ENCODE measurements around the gene NR2C1. TPM values are rescaled to one million over a fixed set of nuclear protein-coding genes. Genes with fewer than 3 reads are reported as not detected.
"Not testable (repeated sequence)": the region's sequence is repeated elsewhere in the genome, so short reads cannot be mapped to it uniquely, and the experiment has no call there.

The NR2C1 gene
- total RNA-seq, 4 donors from 2014 or later: 31.5 to 57.3 (median 40.4) TPM

GRCh38 chr12:95099270-95099790 lies 25.9 kb upstream of the NR2C1 start:
- Histone ChIP-seq H3K36me3 (peaks cover 1 to 42% (median 14%) of the 10 kb centered on the region in 4 donors), H3K27ac (replicated peaks in 1 of 4) (no peak overlapping the region), H3K9me3 (no peaks in the 10 kb centered on the region), H3K27me3 (no peaks in the 10 kb centered on the region), H3K4me3 (no peak overlapping the region), H3K4me1 (peaks cover 19 to 40% (median 28%) of the 10 kb centered on the region in 4 donors)
- intact Hi-C loops (cut with DNase I): no loop called here
- no peak for TF ChIP-seq POLR2AphosphoS5 (IDR thresholded peaks at IDR 0.05)
- no peak for TF ChIP-seq POLR2A (IDR thresholded peaks at IDR 0.05; ENCODE audit: low read depth)
- TF ChIP-seq CTCF (IDR thresholded peaks at IDR 0.05): no peak
- TF ChIP-seq EP300 (IDR thresholded peaks at IDR 0.05): no peak
- WGBS: 96% methylated on average over 4 of the region's 4 CpGs
- DNase-seq (ENCODE audit: extremely low spot score): no peak

- H3K4me3 ChIP-seq: no peak overlapping the region
- WGBS: 27% methylated on average over 3 of the region's 3 CpGs
- intact Hi-C loops (cut with DNase I): no loop called here
- H3K36me3 ChIP-seq: peaks cover 7 to 42% (median 27%) of the 10 kb centered on the region in 4 donors
- no peak for TF ChIP-seq POLR2A (IDR thresholded peaks at IDR 0.05; ENCODE audit: low read depth)
- no peak for TF ChIP-seq EP300 (IDR thresholded peaks at IDR 0.05)
- TF ChIP-seq POLR2AphosphoS5 (IDR thresholded peaks at IDR 0.05): no peak
- no peak for TF ChIP-seq CTCF (IDR thresholded peaks at IDR 0.05)
- DNase-seq (ENCODE audit: extremely low spot score): no peak
- H3K9me3 ChIP-seq: no peaks in the 10 kb centered on the region
- H3K27ac ChIP-seq (replicated peaks in 1 of 4): peak overlapping the region; percentile 26 to 69 (median 49)
- no peaks in the 10 kb centered on the region for H3K27me3 ChIP-seq
- H3K4me1 ChIP-seq: peaks cover 14 to 27% (median 22%) of the 10 kb centered on the region in 4 donors
Measured at GRCh38 chr12:95096852-95097251, 23.4 kb upstream of the NR2C1 start.

- intact Hi-C loops (cut with DNase I): no loop called here
- WGBS: 58% methylated on average over 2 of the region's 2 CpGs
- H3K27ac ChIP-seq (replicated peaks in 1 of 4): peak overlapping the region; percentile 26 to 69 (median 49)
Measured at GRCh38 chr12:95096378-95096777, 23.0 kb upstream of the NR2C1 start.

GRCh38 chr12:95095866-95096265 lies 22.4 kb upstream of the NR2C1 start:
- Histone ChIP-seq H3K27ac (replicated peaks in 1 of 4) (peak overlapping the region in 3 of 4 donors; percentile 44 to 69 (median 54)), H3K36me3 (peaks cover 15 to 45% (median 32%) of the 10 kb centered on the region in 4 donors), H3K4me1 (peaks cover 14 to 27% (median 22%) of the 10 kb centered on the region in 4 donors)
- H3K9me3 ChIP-seq; H3K27me3 ChIP-seq; DNase-seq (ENCODE audit: extremely low spot score); intact Hi-C loops (cut with DNase I); H3K4me3 ChIP-seq: not testable (repeated sequence)
- WGBS: 86% methylated on average over 2 of the region's 2 CpGs

More at GRCh38 chr12:95096378-95096777, 23.0 kb upstream of the NR2C1 start:
- no peak for TF ChIP-seq EP300 (IDR thresholded peaks at IDR 0.05)
- no peak for TF ChIP-seq CTCF (IDR thresholded peaks at IDR 0.05)
- no peak for TF ChIP-seq POLR2AphosphoS5 (IDR thresholded peaks at IDR 0.05)
- TF ChIP-seq POLR2A (IDR thresholded peaks at IDR 0.05; ENCODE audit: low read depth): no peak
- peaks cover 14 to 27% (median 22%) of the 10 kb centered on the region in 4 donors for H3K4me1 ChIP-seq
- peaks cover 10 to 44% (median 29%) of the 10 kb centered on the region in 4 donors for H3K36me3 ChIP-seq
- H3K27me3 ChIP-seq: no peaks in the 10 kb centered on the region
- no peak overlapping the region for H3K4me3 ChIP-seq
- H3K9me3 ChIP-seq: no peaks in the 10 kb centered on the region
- no peak for DNase-seq (ENCODE audit: extremely low spot score)

GRCh38 chr12:95089462-95089861 lies 16.0 kb upstream of the NR2C1 start:
- peaks cover 19 to 47% (median 40%) of the 10 kb centered on the region in 4 donors for H3K36me3 ChIP-seq
- WGBS: 85% methylated on average over 1 of the region's 1 CpG
- intact Hi-C loops (cut with DNase I): no loop called here

More at GRCh38 chr12:95089462-95089861, 16.0 kb upstream of the NR2C1 start:
- DNase-seq (ENCODE audit: extremely low spot score): no peak
- TF ChIP-seq POLR2A (IDR thresholded peaks at IDR 0.05; ENCODE audit: low read depth) (no peak), CTCF (IDR thresholded peaks at IDR 0.05) (no peak), EP300 (IDR thresholded peaks at IDR 0.05) (no peak), POLR2AphosphoS5 (IDR thresholded peaks at IDR 0.05) (no peak)
- H3K4me3 ChIP-seq: no peak overlapping the region
- H3K27me3 ChIP-seq: no peaks in the 10 kb centered on the region
- H3K4me1 ChIP-seq: peaks cover 5 to 11% (median 11%) of the 10 kb centered on the region in 4 donors
- no peak overlapping the region for H3K27ac ChIP-seq (replicated peaks in 1 of 4)
- no peaks in the 10 kb centered on the region for H3K9me3 ChIP-seq

All from esophagus muscularis mucosa (tissue), 4 donors.